Right renal cortex interstitium (tissue), 3 donors: ENCODE data around the gene GRHL3. TPM values are rescaled to one million over a fixed set of nuclear protein-coding genes. Genes with fewer than 3 reads are reported as not detected.
"Not testable (repeated sequence)": the region's sequence is repeated elsewhere in the genome, so short reads cannot be mapped to it uniquely, and the experiment has no call there.

ENCODE experiments used
- DNase-seq, 3 donors: peaks; one replicate each; pipeline ENCODE4 v3.0.0-alpha.2; 2013; ENCODE audit warnings: low read depth in 3 of 3, low spot score in 2 of 3
- polyA plus RNA-seq, 3 donors: library from polyadenylated mRNA; unstranded; fragments of 120-200 nt; gene quantifications; one replicate each; pipeline ENCODE4 v1.2.1, GENCODE V29; 2013; ENCODE audit not compliant: insufficient read length in 3 of 3

The GRHL3 gene
- polyA plus RNA-seq: 1 to 10 TPM in 2 of 3 donors, under 1 TPM in 1; 0.98 to 5.6 (median 3.6) TPM

DNA sequence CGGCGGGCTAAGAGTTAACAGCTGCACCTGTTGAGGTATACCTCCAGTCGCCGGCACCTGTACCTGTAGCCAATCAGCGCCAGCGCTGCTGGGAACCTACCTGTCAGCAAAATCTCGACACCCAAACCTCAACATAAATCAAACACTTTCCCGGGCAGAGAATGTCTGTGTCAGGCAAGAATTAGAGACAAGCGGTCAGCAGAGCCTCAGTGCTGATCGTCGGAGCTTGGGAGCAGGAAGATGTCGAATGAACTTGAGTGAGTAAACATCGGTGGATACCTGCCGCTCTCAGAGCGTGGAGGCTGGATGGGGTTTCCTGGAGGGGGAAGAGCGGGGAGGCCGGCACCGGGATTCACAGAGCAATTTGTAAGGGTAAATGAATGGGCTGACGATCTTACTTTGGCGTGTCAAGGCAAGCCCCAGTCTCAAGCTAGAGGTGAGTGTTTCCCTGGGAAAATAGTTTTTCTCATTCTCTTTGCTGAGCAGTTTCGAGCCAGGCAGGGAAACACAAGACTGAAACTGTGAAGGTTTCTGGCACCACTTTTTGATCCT is at the start of gene GRHL3:
Gene GRHL3 (plus strand): TSS at position 46 of the 552 bp plus-strand sequence. CDS start 195 bp downstream, at position 241.
- DNase-seq: peak in 1 of 3 donors; percentile 36

DNA sequence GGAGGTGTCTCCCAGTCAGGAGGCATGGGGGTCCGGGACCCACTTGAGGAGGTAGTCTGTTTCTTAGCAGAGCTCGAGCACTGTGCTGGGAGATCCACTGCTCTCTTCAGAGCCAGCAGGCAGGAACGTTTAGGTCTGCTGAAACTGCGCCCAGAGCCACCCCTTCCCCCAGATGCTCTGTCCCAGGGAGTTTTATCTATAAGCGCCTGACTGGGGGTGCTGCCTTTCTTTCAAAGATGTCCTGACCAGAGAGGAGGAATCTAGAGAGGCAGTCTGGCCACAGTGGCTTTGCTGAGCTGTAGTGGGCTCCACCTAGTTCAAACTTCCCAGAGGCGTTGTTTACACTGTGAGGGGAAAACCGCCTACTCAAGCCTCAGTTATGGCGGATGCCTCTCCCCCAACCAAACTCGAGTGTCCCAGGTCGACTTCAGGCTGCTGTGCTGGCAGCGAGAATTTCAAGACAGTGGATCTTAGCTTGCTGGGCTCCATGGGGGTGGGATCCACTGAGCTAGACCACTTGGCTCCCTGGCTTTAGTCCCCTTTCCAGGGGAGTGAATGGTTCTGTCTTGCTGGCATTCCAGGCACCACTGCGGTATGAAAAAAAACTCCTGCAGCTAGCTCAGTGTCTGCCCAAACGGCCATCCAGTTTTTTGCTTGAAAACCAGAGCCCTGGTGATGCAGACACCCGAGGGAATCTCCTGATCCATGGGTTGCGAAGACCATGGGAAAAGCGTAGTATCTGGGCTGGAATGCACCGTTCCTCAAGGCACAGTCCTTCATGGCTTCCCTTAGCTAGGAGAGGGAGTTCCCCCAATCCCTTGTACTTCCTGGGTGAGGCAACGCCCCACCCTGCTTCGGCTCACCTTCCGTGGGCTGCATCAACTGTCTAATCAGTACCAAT is 44.7 kb upstream of the GRHL3 start:
- DNase-seq: not testable (repeated sequence)

DNA sequence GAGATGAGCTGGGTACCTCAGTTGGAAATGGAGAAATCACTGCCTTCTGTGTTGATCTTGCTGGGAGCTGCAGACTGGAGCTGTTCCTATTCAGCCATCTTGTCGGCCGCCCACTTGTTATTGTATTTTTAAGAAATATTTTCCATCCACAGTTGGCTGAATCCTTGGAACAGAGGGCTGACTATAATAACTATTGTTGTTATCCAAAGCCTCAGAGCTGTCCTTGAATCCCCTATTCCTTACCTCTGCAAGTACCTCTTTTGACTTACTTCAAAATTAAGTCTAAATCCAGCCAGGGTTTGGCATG is 44.1 kb upstream of the GRHL3 start:
- no peak for DNase-seq

DNA sequence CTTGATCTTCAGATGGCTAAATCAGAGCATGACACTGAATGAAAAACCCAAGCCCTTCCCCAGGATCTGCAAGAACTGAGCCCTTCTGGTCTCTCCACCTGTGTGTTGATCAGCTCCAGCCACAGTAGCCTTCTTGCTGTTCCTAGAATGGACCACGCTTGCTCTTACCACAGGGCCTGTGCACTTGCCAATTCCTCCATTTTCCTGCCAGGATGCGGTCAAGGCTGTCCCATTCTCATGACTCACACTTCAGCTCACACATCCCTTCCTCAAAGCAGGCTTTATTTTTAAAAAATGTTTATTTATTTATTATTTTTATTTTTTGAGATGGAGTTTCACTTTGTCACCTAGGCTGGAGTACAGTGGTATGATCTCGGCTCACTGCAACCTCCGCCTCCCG is 43.6 kb upstream of the GRHL3 start:
- no peak for DNase-seq

DNA sequence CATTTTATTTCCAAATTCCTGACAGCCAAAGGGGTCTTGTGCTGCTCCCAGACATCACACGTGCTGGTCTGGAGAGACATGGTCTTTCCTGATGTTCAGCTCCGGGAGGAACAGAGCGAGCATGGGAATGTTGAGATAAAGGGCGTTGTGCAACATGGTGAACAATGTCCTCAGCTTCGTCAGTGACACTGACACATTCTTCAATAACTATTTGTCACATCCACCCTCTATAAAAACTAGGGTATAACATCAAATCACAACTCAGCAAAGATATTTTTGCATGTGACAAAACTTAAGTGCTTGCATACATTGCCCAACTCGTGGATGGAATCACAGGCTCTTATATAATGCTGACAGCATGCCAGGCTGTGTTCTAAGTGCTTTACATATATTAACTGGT is 42.4 kb upstream of the GRHL3 start:
- DNase-seq: no peak

DNA sequence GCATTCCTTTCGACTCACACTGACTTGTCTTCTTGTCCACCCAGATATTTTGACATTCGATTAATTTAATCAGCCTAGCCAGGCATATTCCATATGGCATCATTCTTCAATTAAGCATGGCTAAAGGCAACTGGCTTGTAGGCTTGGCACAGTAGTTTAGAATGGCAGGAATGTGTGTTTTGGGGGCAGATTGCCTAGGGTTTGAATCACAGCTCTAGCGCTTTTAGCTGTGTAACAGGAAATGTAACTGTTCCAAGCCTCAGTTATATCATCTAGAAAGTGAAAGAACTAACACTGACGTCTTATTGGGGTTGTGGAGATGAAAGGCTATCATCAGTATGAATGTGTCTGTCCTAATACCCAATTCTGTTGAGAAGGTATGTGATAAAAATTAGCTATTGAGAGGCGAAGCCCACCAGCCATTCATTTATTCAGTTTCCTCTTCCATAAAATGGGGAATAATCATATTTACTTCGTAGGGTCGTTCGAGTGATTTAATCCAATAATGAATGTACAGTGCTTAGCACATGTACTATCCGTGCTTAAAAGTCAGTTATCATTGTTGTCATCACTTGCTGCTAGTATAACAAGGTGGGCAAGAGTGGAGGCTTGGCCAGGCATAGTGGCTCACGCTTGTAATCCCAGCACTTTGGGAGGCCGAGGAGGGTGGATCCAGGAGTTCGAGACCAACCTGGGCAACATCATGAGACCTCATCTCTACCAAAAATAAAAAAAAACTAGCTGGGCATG is 41.6 kb upstream of the GRHL3 start:
- no peak for DNase-seq

DNA sequence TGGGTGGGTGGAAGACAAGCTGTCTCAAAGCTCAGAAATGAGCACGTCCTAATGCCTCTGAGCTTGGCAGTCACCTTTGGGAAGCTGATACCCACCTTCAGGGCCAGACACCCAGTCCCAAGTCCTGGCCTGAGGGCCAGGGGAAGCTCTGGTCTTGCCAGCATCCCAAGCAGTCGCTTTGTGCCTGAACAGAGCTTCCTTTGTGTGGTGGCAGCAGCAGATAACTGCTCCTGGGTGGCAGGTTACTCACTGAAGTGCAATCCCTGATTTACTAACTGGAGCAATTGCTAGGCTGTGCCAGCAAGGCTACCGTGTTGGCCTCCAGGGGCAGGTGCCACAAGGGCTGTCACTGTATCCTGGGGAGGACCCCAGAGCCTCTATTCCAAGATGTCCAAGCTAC is 40.4 kb upstream of the GRHL3 start:
- no peak for DNase-seq

DNA sequence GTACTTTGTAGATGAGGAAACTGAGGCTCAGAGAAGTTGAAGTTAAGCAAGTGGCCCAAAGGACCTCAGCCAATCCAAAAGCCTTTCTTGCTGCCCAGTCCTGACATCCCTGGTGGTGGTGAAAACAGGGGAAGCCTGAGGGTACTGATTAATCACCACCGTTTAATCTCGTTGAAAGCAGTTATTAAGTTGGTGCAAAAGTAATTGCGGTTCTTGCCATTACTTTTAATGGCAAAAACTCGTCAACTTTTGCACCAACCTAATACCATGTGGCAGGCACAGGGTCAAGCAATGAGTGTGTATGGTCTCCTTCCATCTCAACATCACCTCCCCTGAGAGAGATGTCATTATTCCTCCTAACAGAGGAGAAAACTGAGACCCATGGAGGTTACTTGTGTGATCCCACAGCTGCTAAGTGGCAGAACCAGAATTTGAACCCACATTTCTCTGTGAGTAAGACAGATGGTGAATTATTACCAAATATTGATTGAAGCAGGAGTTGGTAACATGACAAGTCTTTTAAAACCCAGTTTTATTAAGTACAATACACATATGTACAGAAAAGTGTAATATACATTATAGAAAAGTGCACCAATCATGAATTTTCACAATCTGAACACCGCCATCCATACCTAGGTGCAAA is 39.4 kb upstream of the GRHL3 start:
- no peak for DNase-seq

DNA sequence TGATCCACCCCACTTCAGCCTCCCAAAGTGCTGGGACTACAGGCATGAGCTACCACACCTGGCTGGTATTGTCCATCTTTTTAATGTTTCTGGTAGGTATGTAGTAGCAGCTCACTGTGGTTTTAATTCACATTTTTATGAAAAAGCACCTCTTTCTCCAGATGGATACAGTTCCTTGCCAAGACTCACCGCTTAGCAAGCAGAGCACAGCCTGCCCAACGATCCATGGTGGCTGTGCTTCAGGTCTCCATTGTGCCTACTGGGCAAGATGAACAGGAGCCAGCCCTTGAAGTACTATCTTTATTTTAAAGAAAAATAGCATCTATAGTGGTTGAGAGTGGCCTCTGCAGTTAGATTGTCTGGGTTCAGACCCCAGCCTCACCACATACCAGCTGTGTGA is 37.6 kb upstream of the GRHL3 start:
- no peak for DNase-seq

DNA sequence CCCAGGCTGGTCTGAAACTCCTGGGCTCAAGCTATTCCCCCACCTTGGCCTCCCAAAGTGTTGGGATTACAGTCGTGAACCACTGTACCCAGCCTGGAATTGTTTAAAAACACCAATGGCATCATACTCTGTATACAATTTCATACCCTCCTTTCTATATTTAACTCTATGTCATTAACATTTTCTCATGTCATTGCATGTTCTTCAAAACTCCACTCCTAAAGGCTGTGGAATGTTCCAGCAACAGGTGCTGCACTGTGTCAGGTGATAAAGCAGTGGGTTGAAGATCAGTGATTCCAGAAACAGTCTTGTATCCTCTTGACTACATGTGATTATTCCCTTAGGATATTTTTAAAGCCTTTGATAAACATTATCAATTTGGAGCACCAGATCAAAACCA is 36.7 kb upstream of the GRHL3 start:
- no peak for DNase-seq

DNA sequence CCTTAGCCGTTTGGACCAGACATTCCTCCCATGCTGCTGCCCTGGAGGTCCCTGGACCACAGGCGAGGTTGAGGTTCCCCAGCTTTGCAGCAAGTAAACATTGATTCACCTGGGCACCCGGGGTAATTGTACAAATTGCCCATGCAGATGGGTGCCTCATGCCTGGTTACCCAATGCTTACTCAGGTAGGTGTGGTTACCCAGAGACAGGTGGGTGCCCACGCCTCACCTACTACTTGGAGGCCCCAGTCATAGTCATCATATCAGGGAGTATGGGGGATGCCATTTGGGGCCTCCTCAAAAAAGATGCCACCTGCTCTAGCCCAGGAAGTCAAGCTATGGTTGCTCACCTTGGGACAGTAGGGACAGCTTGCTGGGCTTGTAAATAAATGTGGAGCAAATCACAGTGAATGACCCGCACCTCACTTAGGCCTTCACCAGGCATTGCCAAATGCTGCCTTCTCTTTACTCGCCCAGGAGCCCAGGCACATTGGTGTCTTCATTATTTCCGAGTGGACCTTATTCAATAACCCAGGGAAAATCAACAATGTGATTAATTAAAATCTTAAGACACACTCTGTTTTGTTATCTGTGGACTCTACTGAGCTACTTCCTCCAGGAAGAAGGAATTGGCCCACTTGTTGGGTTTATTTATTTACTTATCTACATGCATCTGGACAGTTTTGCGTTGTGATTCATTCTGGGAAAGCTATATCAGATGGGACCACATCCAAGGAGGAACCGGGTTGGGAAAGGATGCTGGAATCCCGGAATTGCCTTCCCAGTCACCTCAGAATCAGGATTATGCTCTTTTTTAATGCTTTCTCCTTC is 35.6 kb upstream of the GRHL3 start:
- no peak for DNase-seq

DNA sequence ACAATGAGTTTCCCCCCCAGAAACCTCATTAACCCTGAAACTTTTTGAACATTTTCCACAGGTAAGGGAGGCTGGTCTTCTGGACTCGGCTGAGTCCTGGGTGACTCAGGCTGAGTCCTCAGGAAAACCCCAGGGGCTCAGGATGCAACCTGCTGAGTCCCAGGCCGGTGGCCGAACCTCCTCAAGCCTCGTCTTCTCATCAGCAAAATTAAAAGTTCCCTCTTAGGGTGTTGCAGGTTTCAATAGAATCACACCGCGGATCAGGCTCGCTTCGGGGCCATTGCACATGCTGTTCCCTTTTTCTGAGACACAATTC is 35.0 kb upstream of the GRHL3 start:
- DNase-seq: no peak

DNA sequence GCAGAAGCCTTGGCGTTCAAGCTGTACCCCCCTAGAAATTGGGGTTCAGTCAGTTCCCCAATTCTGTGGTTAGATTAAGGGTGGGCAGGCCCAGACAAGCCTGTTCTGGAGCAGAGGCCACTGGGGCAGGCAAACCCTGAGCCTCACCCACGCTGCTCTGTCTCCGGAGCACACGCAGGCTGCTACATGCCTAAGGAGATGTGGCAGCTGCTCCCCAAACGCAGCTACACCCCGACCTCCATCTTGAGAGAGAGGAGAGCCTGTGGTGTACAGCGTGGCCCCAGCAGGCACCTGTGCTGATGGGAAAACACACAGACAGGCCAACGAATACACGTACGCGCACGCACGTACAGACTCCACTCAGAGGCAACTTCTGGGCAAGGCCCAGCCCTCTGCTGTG is 33.9 kb upstream of the GRHL3 start:
- DNase-seq: no peak

DNA sequence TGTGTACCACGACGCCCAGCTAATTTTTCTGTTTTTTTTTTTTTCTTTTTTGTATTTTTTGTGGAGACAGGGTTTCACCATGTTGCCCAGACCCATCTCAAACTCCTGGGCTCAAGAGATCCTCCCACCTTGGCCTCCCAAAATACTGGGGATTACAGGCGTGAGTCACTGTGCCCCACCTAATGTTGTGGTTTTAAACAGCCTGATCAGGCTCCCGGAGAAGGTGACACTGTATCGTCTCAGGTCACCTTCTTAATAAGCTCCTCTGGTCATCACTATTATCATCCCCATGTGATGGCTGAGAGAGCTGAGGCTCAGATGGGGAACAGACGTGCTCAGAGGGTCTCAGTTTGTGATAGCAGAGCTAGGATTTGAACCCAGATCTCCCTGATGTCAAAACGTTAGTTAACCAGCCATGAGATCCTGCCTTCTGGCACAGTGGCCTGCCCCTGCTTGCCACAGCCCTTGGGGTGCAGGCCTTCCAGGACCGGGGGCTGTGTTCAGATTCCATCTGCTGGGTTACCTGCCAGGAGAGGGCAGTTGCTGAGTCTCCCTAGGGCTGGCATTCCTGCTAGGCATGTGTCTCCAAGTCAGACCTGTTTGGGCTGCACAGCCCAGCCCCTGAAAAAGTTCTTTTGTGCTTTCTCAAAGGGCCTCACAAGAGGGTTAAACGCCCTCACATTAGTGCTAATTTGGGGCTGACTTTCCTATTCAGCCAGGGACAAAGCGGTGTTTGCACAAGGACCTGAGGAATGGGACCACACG is 32.7 kb upstream of the GRHL3 start:
- DNase-seq: no peak

DNA sequence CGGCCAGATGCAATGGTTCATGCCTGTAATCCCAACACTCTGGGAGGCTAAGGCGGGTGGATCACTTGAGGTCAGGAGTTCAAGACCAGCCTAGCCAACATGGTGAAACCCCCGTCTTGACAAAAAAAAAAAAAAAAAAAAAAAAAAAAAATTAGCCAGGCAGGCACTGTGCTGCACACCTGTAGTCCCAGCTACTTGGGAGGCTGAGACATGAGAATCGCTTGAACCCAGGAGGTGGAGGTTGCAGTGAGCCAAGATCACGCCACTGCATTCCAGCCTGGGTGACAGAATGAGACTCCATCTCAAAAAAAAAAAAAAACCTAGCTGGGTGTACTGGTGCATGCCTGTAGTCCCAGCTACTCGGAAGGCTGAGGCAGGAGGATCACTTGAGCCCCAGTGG is 31.4 kb upstream of the GRHL3 start:
- not testable (repeated sequence) for DNase-seq

DNA sequence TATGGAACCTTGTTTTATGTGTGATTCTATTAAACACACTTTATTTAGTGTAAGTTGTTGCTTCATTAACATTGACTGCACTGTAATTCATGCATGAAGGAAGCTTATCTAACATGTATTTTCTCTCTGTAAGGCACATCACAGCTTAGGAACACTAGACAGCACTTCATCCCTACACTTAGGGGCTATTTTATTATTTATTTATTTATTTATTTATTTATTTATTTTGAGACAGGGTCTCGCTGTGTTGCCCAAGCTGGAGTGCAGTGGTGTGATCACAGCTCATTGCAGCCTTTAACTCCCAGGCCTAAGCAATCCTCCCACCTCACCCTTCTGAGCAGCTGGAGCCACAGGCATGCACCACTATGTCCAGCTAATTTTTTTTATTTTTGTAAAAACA is 30.7 kb upstream of the GRHL3 start:
- DNase-seq: no peak

DNA sequence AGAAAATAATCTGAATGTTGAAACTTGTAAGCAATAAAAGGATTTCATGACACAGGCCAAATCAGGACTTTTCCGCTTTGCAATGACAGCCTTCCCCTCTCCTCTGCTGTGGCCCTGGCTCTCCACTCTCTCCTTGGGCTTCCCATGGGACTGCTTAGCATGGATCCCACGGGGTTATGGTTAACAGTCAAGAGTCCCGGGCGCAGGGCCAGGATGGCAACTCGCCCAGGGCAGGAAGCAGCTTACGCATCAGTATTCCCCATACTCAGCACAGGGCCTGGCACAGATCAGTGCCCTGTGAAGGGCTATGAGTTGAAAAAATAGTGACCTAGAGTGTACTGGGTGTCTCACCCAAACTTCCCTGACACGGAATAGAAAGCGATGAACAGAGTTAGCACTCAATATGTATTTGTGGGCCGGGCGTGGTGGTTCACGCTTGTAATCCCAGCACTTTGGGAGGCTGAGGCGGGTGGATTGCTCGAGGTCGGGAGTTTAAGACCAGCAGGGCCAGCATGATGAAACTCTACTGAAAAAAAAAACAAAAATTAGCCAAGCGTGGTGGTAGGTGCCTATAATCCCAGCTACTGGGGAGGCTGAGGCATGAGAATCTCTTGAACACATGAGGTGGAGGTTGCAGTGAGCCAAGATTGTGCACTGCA is 29.1 kb upstream of the GRHL3 start:
- DNase-seq: no peak

DNA sequence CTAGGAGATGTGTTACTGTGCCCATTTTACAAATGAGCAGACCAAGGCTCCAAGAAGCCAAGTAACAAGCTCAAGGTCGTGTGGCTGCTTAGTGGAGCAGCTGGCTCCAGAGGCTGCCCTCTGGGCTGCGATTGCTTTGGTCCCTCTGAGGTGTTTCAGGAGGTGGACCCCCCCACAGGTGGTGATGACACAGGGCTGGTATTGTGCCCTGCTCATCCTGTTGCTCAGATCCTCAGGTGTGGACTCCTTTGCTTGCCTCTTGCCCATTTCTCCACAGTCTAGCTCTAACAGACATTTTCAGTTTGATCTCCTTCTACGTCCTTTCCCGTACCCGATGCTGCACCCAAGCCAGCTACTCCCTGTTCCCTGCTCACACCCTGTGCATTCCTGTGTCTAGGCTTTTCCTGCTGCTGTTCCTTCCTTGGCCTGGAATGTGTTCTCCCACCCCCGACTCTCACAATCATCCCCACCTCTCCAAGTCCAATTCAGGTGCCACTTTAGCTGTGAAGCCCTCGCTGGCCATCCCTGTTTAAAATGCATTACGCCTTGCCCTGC is 28.1 kb upstream of the GRHL3 start:
- no peak for DNase-seq

DNA sequence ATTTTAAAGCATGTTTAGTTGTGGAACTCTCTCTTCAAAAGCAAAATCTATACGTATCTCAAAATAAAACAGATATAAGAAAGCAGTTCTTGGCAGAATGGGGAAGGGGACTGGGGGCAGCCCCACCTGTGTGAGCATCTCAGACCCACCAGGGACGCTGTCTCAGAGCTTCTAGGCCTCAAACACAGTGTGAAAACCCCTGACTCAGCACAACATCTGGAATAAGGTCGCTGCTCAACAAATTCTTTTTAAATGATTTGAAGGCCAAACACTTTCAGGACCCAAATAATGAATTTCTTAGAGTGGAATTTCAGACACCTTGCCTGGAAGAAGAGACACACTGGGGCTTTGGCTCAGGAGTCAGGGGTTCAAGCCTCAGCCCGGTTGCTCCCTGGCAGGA is 27.1 kb upstream of the GRHL3 start:
- DNase-seq: no peak
